Inflammatory macrophage (primary cell): ENCODE measurements around the gene RGS19.

Source experiments
- DNase-seq, 2 donors: peaks; one replicate each; pipeline ENCODE4 v3.0.0-alpha.2; 2020 to 2022

Gene RGS19

GRCh38 chr20:64048402-64049044 is 30.8 kb downstream of the RGS19 start:
- no peak for DNase-seq

DNA sequence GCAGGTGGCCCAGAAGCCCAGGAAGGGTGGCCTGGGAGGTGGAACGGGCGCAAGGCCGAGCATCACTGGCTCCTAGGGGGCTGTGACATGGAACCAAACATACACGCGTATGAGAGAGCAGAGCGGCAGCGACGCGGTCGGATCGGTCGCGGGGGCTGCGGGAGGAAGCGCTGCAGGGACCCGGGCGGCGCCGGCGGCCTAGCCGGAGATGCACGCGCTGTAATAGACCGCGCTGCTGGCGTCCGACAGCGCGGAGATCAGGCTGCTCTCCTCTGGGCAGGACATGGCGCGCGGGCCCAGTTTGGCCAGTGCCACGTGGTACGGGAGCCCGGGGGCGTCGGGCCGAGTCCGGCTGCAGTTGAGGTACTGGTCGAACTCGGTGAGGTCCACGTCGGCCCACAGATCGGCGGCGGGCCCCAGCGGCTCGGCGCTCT is 31.3 kb downstream of the RGS19 start:
- DNase-seq, result no peak

DNA sequence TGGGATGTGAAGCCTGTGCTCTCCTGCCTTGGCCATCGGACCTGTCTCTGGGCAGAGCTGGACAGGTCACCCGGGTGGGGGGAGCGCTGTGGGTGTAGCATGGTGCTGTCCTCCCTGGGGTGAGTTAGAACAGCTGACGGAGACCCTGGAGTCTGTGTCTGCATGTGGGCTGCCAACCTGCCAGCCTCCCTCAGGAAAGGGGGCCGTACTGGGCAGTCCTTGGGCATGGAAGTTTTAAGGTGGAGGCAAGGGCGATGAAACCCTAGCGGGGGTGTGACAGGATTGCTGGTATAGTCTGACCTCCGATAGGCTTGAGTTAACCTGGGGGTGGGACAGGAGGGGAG is 32.3 kb downstream of the RGS19 start:
- DNase-seq, result no peak

DNA sequence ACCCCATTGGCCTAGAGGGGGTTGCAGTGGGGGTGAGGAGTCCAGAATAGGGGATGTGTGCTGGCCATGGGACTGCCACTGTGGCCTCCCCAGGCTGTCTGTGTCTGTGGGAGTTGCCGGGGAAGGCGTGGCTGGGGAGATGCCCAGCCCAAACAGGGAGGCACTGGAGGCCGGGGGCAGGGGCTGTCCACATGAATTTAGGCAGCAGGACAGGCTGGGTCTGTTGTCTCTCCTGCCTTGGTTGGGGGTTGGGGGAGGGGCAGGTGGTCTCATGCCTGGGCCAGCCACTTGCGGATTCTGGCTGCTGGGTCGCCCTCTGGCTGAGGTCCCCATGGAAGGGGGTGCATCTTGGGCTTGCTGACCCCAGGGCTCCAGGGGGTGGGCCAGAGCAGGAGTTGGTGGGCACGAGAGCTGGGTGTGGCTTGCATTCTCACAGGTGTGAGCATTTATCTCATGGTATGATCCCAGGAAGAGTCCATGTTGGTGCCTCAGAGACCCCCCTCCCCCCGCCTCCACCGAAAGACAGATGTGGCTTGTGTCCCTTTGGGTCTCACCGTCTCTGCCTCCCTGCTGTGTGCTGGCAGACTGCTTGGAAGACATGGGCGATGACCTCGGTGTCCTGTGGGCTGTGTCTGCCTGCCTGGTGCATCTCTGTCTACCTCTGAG is 33.8 kb downstream of the RGS19 start:
- no peak for DNase-seq

GRCh38 chr20:64044484-64045247 is 34.7 kb downstream of the RGS19 start:
- DNase-seq, result no peak

GRCh38 chr20:64043768-64044167 is 35.5 kb downstream of the RGS19 start:
- DNase-seq, result no peak

DNA sequence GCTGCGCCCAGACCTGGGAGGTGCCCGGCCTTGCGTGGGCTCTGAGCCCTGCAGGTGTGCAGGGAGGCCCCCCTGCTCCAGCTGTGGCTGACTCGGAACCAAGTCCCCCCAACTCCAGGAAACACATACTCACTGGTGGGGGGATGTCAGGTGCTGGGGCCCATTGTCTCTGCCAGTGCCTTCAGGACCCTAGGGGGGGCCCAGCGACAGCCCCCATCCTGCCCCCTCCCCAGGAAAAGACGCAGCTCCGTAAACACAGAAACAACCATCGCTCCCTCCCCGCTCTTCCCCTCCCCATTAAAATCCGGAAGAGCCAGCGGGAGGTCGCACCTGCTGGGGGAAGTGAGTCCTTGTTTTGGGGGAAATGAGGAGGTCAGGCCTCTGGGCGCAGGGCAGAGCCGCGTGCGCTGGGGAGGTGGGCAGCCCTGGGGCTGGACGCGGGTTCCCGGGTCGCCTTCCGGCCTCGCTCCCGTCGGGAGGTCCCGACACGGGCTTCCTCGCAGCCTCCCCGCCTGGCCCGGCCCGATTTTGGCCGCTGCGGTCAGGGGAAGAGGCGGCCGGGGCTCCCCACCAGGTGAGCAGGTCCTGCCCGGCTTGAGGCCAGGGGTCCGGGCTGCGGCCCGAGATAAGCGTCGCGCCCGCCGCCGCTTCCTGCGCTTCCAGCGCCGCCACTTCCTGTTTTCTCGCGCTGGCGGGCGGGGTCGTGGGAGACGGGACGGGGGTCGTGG is 37.1 kb downstream of the RGS19 start:
- DNase-seq, result no peak

DNA sequence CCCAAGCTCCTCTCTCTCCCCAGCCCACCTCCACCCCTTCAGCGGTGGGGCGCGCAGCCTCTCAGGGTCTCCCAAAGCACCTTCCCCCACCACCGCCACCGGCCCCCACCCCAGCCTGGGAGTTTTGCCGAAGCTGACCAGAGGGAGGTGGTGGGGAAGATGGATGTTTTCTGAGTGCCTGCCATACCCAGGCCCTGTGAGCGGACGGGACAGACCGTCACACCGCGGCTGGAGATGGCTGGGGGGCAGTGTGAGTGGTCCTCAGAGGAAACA is 37.6 kb downstream of the RGS19 start:
- no peak for DNase-seq

DNA sequence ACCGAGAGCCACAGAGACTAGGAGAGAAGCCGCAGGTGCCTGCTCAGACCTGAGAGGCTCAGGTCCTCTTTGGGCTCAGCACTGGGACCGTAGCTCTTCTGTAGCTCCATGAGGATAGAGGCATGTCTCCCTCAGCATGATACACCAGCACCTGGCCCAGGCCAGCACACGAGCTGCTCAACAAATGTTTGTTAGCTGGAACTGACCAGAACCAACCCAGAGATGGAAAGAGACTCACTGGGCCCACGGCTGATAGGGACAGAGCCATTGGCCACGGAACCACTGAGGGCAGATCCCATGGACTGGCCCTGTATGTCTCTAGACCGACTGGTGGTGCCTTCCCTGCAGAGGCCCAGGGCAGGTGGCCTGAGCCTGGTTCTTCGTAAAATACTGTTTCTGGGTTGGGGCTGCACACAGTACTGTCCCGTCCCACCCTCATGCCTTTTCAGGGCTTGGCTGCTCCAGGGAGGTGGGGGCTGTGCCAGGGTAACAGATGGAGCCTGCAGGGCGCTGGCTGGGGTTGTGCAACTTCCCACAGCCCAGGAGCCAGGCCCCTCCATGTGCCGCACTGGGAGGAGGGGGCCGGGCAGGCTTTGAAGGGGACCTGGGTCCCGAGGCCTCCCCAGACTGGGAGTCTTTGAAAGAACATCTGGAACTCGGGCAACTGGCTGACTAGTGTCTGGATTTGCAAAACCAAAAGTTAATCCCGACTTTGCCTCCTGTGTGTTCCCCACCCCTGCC is 38.1 kb downstream of the RGS19 start:
- DNase-seq, result no peak

DNA sequence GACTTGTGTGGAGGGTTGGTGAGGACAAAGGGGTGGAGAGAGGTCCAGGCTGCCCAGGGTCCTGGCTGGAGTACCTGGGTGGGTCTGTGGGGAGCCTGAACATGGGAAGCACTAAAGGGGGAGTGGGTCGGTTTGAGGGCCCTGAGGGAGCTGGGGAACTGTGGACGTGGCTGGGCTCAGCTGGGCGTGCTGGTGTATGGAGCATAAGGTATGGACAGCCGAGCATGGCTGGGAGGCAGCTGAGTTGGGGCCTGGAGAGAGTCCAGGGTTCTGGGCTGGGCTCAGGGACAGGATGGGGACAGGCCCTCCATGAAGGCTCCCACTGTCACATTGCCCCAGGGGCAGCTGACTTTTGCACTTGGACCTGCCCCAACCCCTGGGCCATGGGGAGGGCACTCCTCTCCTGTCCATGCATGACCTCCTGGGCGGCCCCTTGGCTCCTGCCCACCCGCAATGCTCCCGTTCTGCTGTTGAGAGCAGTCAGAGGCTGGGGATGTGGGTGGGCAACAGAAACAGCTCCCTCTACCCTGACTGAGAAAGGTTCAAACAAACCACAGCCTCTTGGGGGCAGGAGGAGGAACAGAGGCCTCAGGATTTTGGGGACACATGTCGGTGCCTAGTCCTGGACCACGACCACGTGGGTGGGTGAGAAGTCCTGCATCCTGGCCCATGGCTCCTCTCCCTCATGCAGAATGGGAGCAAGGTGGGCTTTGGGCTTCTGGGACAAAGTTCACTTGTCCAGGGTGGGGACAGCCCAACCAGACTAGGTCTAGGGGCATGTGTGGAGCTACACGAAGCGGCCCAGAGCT is 38.9 kb downstream of the RGS19 start:
- no peak for DNase-seq

- no peak for DNase-seq
Measured at GRCh38 chr20:64039293-64040160, 39.8 kb downstream of the RGS19 start.

GRCh38 chr20:64038565-64039292 is 40.6 kb downstream of the RGS19 start:
- DNase-seq, result peak; percentile 45 to 70

DNA sequence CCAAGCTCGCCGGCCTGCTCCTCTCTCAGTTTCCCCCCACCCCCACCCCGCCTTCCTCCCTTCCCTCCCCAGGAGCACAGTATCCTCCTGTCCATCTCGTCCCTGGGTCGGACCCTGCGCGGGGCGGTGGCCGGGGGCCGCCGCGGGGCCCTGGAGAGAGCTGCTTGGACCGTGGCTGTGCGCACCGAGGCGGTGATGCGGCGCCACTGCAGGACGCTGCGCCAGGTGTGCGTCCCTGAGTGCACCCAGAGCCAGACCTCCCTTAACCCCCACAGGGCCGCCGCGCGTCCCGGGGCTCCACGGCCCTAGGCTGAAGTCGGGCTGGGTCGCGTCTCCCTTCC is 41.1 kb downstream of the RGS19 start:
- DNase-seq, result no peak

- no peak for DNase-seq
Measured at GRCh38 chr20:64037498-64038213, 41.7 kb downstream of the RGS19 start.

DNA sequence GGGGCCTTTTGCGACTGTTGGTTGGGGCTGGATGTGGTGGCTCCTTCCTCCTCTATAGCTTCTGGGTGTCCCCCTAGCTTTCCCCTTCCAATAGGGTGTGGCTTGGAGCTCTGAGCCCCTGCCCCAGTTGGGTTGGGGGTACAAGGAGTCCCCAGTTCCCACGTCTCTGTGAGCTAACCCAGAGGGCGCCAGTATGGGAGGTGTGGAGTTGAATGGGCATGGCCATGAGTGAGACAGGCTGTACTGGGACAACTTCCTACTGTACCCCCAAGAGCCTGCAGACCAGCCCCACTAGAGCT is 42.2 kb downstream of the RGS19 start:
- no peak for DNase-seq

- no peak for DNase-seq
Measured at GRCh38 chr20:64036346-64037198, 42.7 kb downstream of the RGS19 start.

- no peak for DNase-seq
Measured at GRCh38 chr20:64035933-64036345, 43.4 kb downstream of the RGS19 start, which contains the start of gene C20orf204. Gene C20orf204, plus strand, starts transcription at chr20:64036182. Its CDS starts 142 bp downstream, at chr20:64036324.

DNA sequence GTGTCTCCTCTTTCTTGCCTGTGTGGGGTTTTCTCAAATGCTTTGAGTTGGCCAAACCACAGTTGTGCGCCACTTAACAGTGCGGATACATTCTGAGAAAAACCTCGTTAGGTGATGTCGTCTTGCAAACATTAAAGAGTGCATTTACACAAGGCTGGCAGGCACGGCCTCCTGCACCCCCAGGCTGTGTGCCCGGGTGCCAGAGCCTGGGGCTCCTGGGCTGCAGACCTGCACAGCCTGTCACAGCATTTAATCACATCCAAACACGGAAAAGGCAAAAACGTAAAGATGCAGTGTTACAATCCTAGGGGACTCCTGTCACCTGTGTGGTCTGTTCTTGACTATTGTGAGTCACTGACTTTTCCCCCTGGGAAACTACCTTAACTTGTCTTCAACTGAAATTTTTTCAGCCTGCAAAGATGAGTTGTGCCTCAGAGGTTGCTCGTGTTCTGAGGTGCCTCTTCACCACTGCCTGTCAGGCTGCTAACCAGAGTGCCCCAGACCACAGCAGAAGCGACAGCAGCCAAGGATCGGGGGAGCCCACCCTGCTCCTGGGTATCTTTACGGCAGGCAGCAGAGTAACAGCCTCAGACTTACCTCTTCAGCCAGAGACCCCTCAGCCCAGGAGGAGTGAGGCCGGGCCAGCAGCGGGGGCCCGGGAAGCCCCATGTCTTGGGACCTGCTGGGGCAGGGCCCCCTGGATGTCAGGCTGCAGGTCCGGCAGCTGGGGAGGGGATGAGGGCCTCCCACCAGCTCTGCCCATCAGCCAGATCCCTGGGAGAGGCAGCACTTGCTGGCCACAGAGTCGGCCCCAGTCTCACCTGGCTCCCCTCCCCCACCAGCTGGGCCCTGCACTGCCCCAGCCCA is 44.0 kb downstream of the RGS19 start:
- no peak for DNase-seq
